Tibial artery (tissue), 4 donors: ENCODE data around the gene RAB44.
A peak's percentile ranks its signal among the peaks of the same experiment; 100 is the strongest.

Source experiments
- DNase-seq, 2 donors: peaks; one replicate each; pipeline ENCODE4 v3.0.0-alpha.2; 2019
- H3K27ac ChIP-seq, 2 donors: fragments of 200-600 bp; sonication (generic) in 1 of 2; 1 replicate in 1 of 2; 2 replicates in 1 of 2; pipeline ENCODE4 v1.5.1; 2018 to 2019; ENCODE audit warnings: mild to moderate bottlenecking in 1 of 2
- H3K27me3 ChIP-seq, 2 donors: fragments of 200-600 bp; sonication (generic) in 1 of 2; one replicate each; pipeline versions ENCODE4 v1.5.1 to v1.6.0; 2016 to 2019
- H3K36me3 ChIP-seq, 3 donors: fragments of 200-600 bp; sonication (generic) in 2 of 3; one replicate each; pipeline ENCODE4 v1.5.1; 2016 to 2019; ENCODE audit warnings: mild to moderate bottlenecking in 2 of 3
- H3K4me1 ChIP-seq, 4 donors: fragments of 200-600 bp; sonication (generic) in 2 of 4; 1 replicate in 3 of 4; 2 replicates in 1 of 4; pipeline ENCODE4 v1.5.1; 2016 to 2019
- H3K4me3 ChIP-seq, 2 donors: fragments of 200-600 bp; sonication (generic) in 1 of 2; 1 replicate in 1 of 2; 2 replicates in 1 of 2; pipeline ENCODE4 v1.5.1; 2018 to 2019; ENCODE audit warnings: mild to moderate bottlenecking in 2 of 2
- H3K9me3 ChIP-seq, 3 donors: fragments of 200-600 bp; sonication (generic) in 1 of 3; one replicate each; pipeline ENCODE4 v1.5.1; 2016 to 2019
- intact Hi-C: fragments of 100-400 bp; cut with DNase I; formaldehyde crosslinking; loops from one replicate; pipeline ENCODE4 v1.15.0; 2023; ENCODE audit warnings: low total_unique reads
- TF ChIP-seq, protein P1 (sequence below), 2 experiments: fragments of 200-600 bp in 1 of 2; fragments of 450-650 bp in 1 of 2; IDR thresholded peaks; one replicate each; pipeline ENCODE4 v1.5.1; 2017 to 2019; ENCODE audit warnings: antibody characterized with exemption in 2 of 2, mild to moderate bottlenecking in 1 of 2, moderate library complexity in 1 of 2

RAB44 gene

GRCh38 chr6:36665180-36665579 is 32.4 kb upstream of the RAB44 start:
- TF ChIP-seq, protein P1, sequence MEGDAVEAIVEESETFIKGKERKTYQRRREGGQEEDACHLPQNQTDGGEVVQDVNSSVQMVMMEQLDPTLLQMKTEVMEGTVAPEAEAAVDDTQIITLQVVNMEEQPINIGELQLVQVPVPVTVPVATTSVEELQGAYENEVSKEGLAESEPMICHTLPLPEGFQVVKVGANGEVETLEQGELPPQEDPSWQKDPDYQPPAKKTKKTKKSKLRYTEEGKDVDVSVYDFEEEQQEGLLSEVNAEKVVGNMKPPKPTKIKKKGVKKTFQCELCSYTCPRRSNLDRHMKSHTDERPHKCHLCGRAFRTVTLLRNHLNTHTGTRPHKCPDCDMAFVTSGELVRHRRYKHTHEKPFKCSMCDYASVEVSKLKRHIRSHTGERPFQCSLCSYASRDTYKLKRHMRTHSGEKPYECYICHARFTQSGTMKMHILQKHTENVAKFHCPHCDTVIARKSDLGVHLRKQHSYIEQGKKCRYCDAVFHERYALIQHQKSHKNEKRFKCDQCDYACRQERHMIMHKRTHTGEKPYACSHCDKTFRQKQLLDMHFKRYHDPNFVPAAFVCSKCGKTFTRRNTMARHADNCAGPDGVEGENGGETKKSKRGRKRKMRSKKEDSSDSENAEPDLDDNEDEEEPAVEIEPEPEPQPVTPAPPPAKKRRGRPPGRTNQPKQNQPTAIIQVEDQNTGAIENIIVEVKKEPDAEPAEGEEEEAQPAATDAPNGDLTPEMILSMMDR (IDR thresholded peaks at IDR 0.05), result no peak
- Histone ChIP-seq H3K9me3 (no peaks in the 10 kb centered on the region), H3K4me1 (peaks cover 0 to 24% (median 14%) of the 10 kb centered on the region in 4 donors), H3K4me3 (no peak overlapping the region), H3K27ac (no peak overlapping the region), H3K36me3 (no peaks in the 10 kb centered on the region), H3K27me3 (peaks cover 0 to 13% of the 10 kb centered on the region in 2 donors)
- intact Hi-C loops, result no loop called here
- no peak for DNase-seq

DNA sequence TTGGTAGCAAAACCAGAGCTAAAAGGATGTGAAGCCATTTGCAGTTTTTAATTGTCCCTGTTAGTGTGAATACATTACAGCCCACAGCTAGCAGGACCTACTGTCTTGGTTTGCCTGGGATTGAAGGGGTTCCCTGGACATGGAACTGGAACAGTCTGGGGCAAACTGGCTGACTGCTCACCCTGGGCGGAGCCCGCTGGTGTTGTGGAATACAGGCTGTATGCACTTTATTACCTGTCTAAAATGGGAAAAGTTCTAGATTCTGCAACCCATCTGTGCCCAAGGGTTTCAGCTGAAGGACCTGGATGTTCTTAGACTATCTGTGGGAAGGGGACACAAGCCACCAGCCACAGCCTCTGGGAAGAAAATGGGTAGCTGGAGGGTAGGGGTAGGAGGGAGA is 31.3 kb upstream of the RAB44 start:
- H3K27ac ChIP-seq, result peak overlapping the region in 1 of 2 donors; percentile 12
- TF ChIP-seq, protein P1 (IDR thresholded peaks at IDR 0.05), result no peak

GRCh38 chr6:36666826-36667591 is 30.6 kb upstream of the RAB44 start:
- H3K27me3 ChIP-seq, result peaks cover 0 to 2% of the 10 kb centered on the region in 2 donors
- H3K36me3 ChIP-seq, result no peaks in the 10 kb centered on the region
- peaks cover 0 to 16% (median 10%) of the 10 kb centered on the region in 4 donors for H3K4me1 ChIP-seq
- TF ChIP-seq, protein P1 (IDR thresholded peaks at IDR 0.05), result no peak
- DNase-seq, result peak; percentile 85 to 89
- no peaks in the 10 kb centered on the region for H3K9me3 ChIP-seq
- H3K4me3 ChIP-seq, result no peak overlapping the region
- intact Hi-C loops, result no loop called here
- H3K27ac ChIP-seq, result peak overlapping the region; percentile 4 to 14

More for the DNA sequence above, 31.3 kb upstream of the RAB44 start:
- no peak for DNase-seq
- H3K36me3 ChIP-seq, result no peaks in the 10 kb centered on the region
- intact Hi-C loops, result no loop called here
- H3K4me3 ChIP-seq, result no peak overlapping the region
- H3K9me3 ChIP-seq, result no peaks in the 10 kb centered on the region
- peaks cover 0 to 7% of the 10 kb centered on the region in 2 donors for H3K27me3 ChIP-seq
- peaks cover 0 to 16% (median 10%) of the 10 kb centered on the region in 4 donors for H3K4me1 ChIP-seq

- Histone ChIP-seq H3K36me3 (no peaks in the 10 kb centered on the region), H3K9me3 (no peaks in the 10 kb centered on the region), H3K4me3 (no peak overlapping the region), H3K27me3 (peaks cover 0 to 2% of the 10 kb centered on the region in 2 donors), H3K27ac (no peak overlapping the region), H3K4me1 (peaks cover 0 to 14% (median 7%) of the 10 kb centered on the region in 4 donors)
- intact Hi-C loops, result no loop called here
- DNase-seq, result no peak
- TF ChIP-seq, protein P1 (IDR thresholded peaks at IDR 0.05), result no peak
These were observed 29.0 kb upstream of the RAB44 start for GRCh38 chr6:36668591-36668990.

- TF ChIP-seq, protein P1 (IDR thresholded peaks at IDR 0.05), result no peak
- Histone ChIP-seq H3K27ac (no peak overlapping the region), H3K4me3 (no peak overlapping the region), H3K27me3 (peaks cover 0 to under 1% of the 10 kb centered on the region in 2 donors), H3K36me3 (no peaks in the 10 kb centered on the region), H3K9me3 (no peaks in the 10 kb centered on the region), H3K4me1 (peaks cover 0 to 14% (median 7%) of the 10 kb centered on the region in 4 donors)
- no peak for DNase-seq
- intact Hi-C loops, result no loop called here
These were observed 28.6 kb upstream of the RAB44 start for GRCh38 chr6:36669002-36669401.
